ENCODE measurements around the gene ROBO1. TPM values are rescaled to one million over a fixed set of nuclear protein-coding genes. Genes with fewer than 3 reads are reported as not detected.

The ROBO1 gene
- total RNA-seq, 1 experiment from 2014 or later = 33.9 TPM

- H3K4me1 Mint-ChIP-seq (ENCODE audit: low read depth, unreplicated experiment) = no peaks in the 10 kb centered on the region
- H3K36me3 Mint-ChIP-seq (ENCODE audit: insufficient read depth, unreplicated experiment) = no peaks in the 10 kb centered on the region
- CTCF ChIA-PET = no interaction called here
- no peaks in the 10 kb centered on the region for H3K9me3 Mint-ChIP-seq (ENCODE audit: low read depth, unreplicated experiment)
- intact Hi-C loops (cut with micrococcal nuclease; ENCODE audit: unreplicated experiment) = no loop called here
- no peak overlapping the region for H3K4me3 Mint-ChIP-seq (ENCODE audit: low read depth, unreplicated experiment)
- no peak for TF ChIP-seq CTCF (IDR thresholded peaks at IDR 0.05; ENCODE audit: unreplicated experiment)
- no peak overlapping the region for H3K27ac Mint-ChIP-seq (ENCODE audit: unreplicated experiment)
- BruUV-seq (replicated peaks) = no TSS peak
- no peak for DNase-seq
- H3K27me3 Mint-ChIP-seq (ENCODE audit: unreplicated experiment) = no peaks in the 10 kb centered on the region
Measured at GRCh38 chr3:78792733-78793132, 975.1 kb downstream of the ROBO1 start.

GRCh38 chr3:78792212-78792611, 975.6 kb downstream of the ROBO1 start:
- Mint-ChIP-seq H3K9me3 (ENCODE audit: low read depth, unreplicated experiment) (no peaks in the 10 kb centered on the region), H3K36me3 (ENCODE audit: insufficient read depth, unreplicated experiment) (no peaks in the 10 kb centered on the region), H3K4me1 (ENCODE audit: low read depth, unreplicated experiment) (no peaks in the 10 kb centered on the region), H3K4me3 (ENCODE audit: low read depth, unreplicated experiment) (no peak overlapping the region), H3K27me3 (ENCODE audit: unreplicated experiment) (no peaks in the 10 kb centered on the region), H3K27ac (ENCODE audit: unreplicated experiment) (no peak overlapping the region)
- BruUV-seq (replicated peaks) = no TSS peak
- no peak for DNase-seq
- CTCF ChIA-PET = no interaction called here
- intact Hi-C loops (cut with micrococcal nuclease; ENCODE audit: unreplicated experiment) = no loop called here
- TF ChIP-seq CTCF (IDR thresholded peaks at IDR 0.05; ENCODE audit: unreplicated experiment) = no peak

GRCh38 chr3:78791753-78792152, 976.0 kb downstream of the ROBO1 start:
- Mint-ChIP-seq H3K36me3 (ENCODE audit: insufficient read depth, unreplicated experiment) (no peaks in the 10 kb centered on the region), H3K9me3 (ENCODE audit: low read depth, unreplicated experiment) (no peaks in the 10 kb centered on the region), H3K27ac (ENCODE audit: unreplicated experiment) (no peak overlapping the region), H3K4me3 (ENCODE audit: low read depth, unreplicated experiment) (no peak overlapping the region), H3K27me3 (ENCODE audit: unreplicated experiment) (no peaks in the 10 kb centered on the region), H3K4me1 (ENCODE audit: low read depth, unreplicated experiment) (no peaks in the 10 kb centered on the region)
- intact Hi-C loops (cut with micrococcal nuclease; ENCODE audit: unreplicated experiment) = no loop called here
- TF ChIP-seq CTCF (IDR thresholded peaks at IDR 0.05; ENCODE audit: unreplicated experiment) = no peak
- no peak for DNase-seq
- CTCF ChIA-PET = no interaction called here
- no TSS peak for BruUV-seq (replicated peaks)

GRCh38 chr3:78788839-78789238, 979.0 kb downstream of the ROBO1 start:
- Mint-ChIP-seq H3K9me3 (ENCODE audit: low read depth, unreplicated experiment) (no peaks in the 10 kb centered on the region), H3K36me3 (ENCODE audit: insufficient read depth, unreplicated experiment) (no peaks in the 10 kb centered on the region), H3K27me3 (ENCODE audit: unreplicated experiment) (no peaks in the 10 kb centered on the region), H3K27ac (ENCODE audit: unreplicated experiment) (no peak overlapping the region), H3K4me3 (ENCODE audit: low read depth, unreplicated experiment) (no peak overlapping the region), H3K4me1 (ENCODE audit: low read depth, unreplicated experiment) (peaks cover 12% of the 10 kb centered on the region)
- CTCF ChIA-PET = no interaction called here
- DNase-seq = no peak
- no peak for TF ChIP-seq CTCF (IDR thresholded peaks at IDR 0.05; ENCODE audit: unreplicated experiment)
- intact Hi-C loops (cut with micrococcal nuclease; ENCODE audit: unreplicated experiment) = no loop called here
- BruUV-seq (replicated peaks) = no TSS peak

GRCh38 chr3:78785004-78785403, 982.8 kb downstream of the ROBO1 start:
- no peak overlapping the region for H3K27ac Mint-ChIP-seq (ENCODE audit: unreplicated experiment)
- no peak for DNase-seq
- CTCF ChIA-PET = no interaction called here
- no peaks in the 10 kb centered on the region for H3K36me3 Mint-ChIP-seq (ENCODE audit: insufficient read depth, unreplicated experiment)
- peaks cover 12% of the 10 kb centered on the region for H3K4me1 Mint-ChIP-seq (ENCODE audit: low read depth, unreplicated experiment)
- no TSS peak for BruUV-seq (replicated peaks)
- H3K27me3 Mint-ChIP-seq (ENCODE audit: unreplicated experiment) = no peaks in the 10 kb centered on the region
- no peak overlapping the region for H3K4me3 Mint-ChIP-seq (ENCODE audit: low read depth, unreplicated experiment)
- TF ChIP-seq CTCF (IDR thresholded peaks at IDR 0.05; ENCODE audit: unreplicated experiment) = no peak
- peaks cover 2% of the 10 kb centered on the region for H3K9me3 Mint-ChIP-seq (ENCODE audit: low read depth, unreplicated experiment)
- intact Hi-C loops (cut with micrococcal nuclease; ENCODE audit: unreplicated experiment) = no loop called here
